Measurements from ENCODE around the gene CTXN1. TPM values are rescaled to one million over a fixed set of nuclear protein-coding genes. Genes with fewer than 3 reads are reported as not detected.

CTXN1 gene
- total RNA-seq, 1 donor from 2014 or later, result 129 TPM

GRCh38 chr19:7953576-7953975 lies 27.6 kb upstream of the CTXN1 start:
- H3K27ac Mint-ChIP-seq (ENCODE audit: unreplicated experiment), result peak overlapping the region; percentile 54

GRCh38 chr19:7953060-7953459 lies 27.1 kb upstream of the CTXN1 start:
- peak overlapping the region; percentile 50 for H3K27ac Mint-ChIP-seq (ENCODE audit: unreplicated experiment)
- no peaks in the 10 kb centered on the region for H3K9me3 Mint-ChIP-seq
- H3K27me3 Mint-ChIP-seq (ENCODE audit: low read depth), result no peaks in the 10 kb centered on the region
- H3K36me3 Mint-ChIP-seq (ENCODE audit: low read depth), result peaks cover 3% of the 10 kb centered on the region
- no peak for TF ChIP-seq CTCF (conservative IDR thresholded peaks at IDR 0.05)
- H3K4me1 Mint-ChIP-seq, result peaks cover 4% of the 10 kb centered on the region
- no peak for DNase-seq (ENCODE audit: low read depth, low spot score)
- H3K4me3 Mint-ChIP-seq, result no peak overlapping the region

More at GRCh38 chr19:7953576-7953975, 27.6 kb upstream of the CTXN1 start:
- Mint-ChIP-seq H3K4me1 (peaks cover 4% of the 10 kb centered on the region), H3K27me3 (ENCODE audit: low read depth) (no peaks in the 10 kb centered on the region), H3K4me3 (no peak overlapping the region), H3K36me3 (ENCODE audit: low read depth) (peaks cover 5% of the 10 kb centered on the region), H3K9me3 (no peaks in the 10 kb centered on the region)
- no peak for DNase-seq (ENCODE audit: low read depth, low spot score)
- TF ChIP-seq CTCF (conservative IDR thresholded peaks at IDR 0.05), result no peak

- Mint-ChIP-seq H3K4me1 (peaks cover 16% of the 10 kb centered on the region), H3K27ac (ENCODE audit: unreplicated experiment) (no peak overlapping the region), H3K9me3 (no peaks in the 10 kb centered on the region), H3K27me3 (ENCODE audit: low read depth) (no peaks in the 10 kb centered on the region), H3K36me3 (ENCODE audit: low read depth) (no peaks in the 10 kb centered on the region), H3K4me3 (peak overlapping the region; percentile 51)
- DNase-seq (ENCODE audit: low read depth, low spot score), result no peak
- TF ChIP-seq CTCF (conservative IDR thresholded peaks at IDR 0.05), result no peak
Measured at GRCh38 chr19:7947939-7948338, 22.0 kb upstream of the CTXN1 start.

- H3K36me3 Mint-ChIP-seq (ENCODE audit: low read depth), result peaks cover 4% of the 10 kb centered on the region
- peak; percentile 99 for TF ChIP-seq CTCF (conservative IDR thresholded peaks at IDR 0.05)
- H3K27me3 Mint-ChIP-seq (ENCODE audit: low read depth), result no peaks in the 10 kb centered on the region
- H3K27ac Mint-ChIP-seq (ENCODE audit: unreplicated experiment), result peak overlapping the region; percentile 99
- peak; percentile 94 for DNase-seq (ENCODE audit: low read depth, low spot score)
- H3K4me3 Mint-ChIP-seq, result peak overlapping the region; percentile 90
- peaks cover 24% of the 10 kb centered on the region for H3K4me1 Mint-ChIP-seq
- H3K9me3 Mint-ChIP-seq, result no peaks in the 10 kb centered on the region
Measured at GRCh38 chr19:7944177-7944761, 18.3 kb upstream of the CTXN1 start.

GRCh38 chr19:7943444-7944176 lies 17.7 kb upstream of the CTXN1 start, which contains the start of gene TIMM44:
TSS of gene TIMM44 (minus strand) at chr19:7943666. CDS start at chr19:7943651, 15 bp downstream.
- H3K9me3 Mint-ChIP-seq, result no peaks in the 10 kb centered on the region
- no peaks in the 10 kb centered on the region for H3K27me3 Mint-ChIP-seq (ENCODE audit: low read depth)
- peak; percentile 95 for DNase-seq (ENCODE audit: low read depth, low spot score)
- H3K36me3 Mint-ChIP-seq (ENCODE audit: low read depth), result peaks cover 6% of the 10 kb centered on the region
- no peak for TF ChIP-seq CTCF (conservative IDR thresholded peaks at IDR 0.05)
- peak within 1 kb of the TSS; percentile 99 for H3K27ac Mint-ChIP-seq (ENCODE audit: unreplicated experiment)
- H3K4me1 Mint-ChIP-seq, result peaks cover 24% of the 10 kb centered on the region
- H3K4me3 Mint-ChIP-seq, result peak within 1 kb of the TSS; percentile 90

Data from neural crest cell (in vitro differentiated cells).